K562 (cell line): Measurements from ENCODE around the gene GRB2. TPM values are rescaled to one million over a fixed set of nuclear protein-coding genes. Genes with fewer than 3 reads are reported as not detected.

Experiments
- BCOR ChIP-seq: fragments of 450-650 bp; IDR thresholded peaks from 2 replicates; pipeline ENCODE4 v1.6.1; 2016
- CBX8 ChIP-seq: fragments of 200-600 bp; sonication (generic); IDR thresholded peaks from 2 replicates; pipeline ENCODE4 v1.6.1; 2012; ENCODE audit warnings: borderline replicate concordance, mixed run types, low read depth, mild to moderate bottlenecking, moderate library complexity, mixed read lengths, low read length, control low read depth, inconsistent platforms; ENCODE audit not compliant: poor library complexity, severe bottlenecking; ENCODE audit errors: extremely low read depth
- CEBPB ChIP-seq: fragments of 450-650 bp; IDR thresholded peaks from 2 replicates; pipeline ENCODE4 v1.6.1; 2016; ENCODE audit warnings: missing genetic modification characterization, missing compliant biosample characterization
- CHD4 ChIP-seq: fragments of 200-600 bp; sonication (generic); IDR thresholded peaks from 3 replicates; pipeline ENCODE4 v1.6.1; 2012; ENCODE audit warnings: low read depth, mild to moderate bottlenecking, mixed read lengths, low read length, inconsistent platforms; ENCODE audit not compliant: insufficient read depth, insufficient replicate concordance, poor library complexity, severe bottlenecking
- CUX1 ChIP-seq: fragments of 200-800 bp; sonication (Bioruptor generic); IDR thresholded peaks from 2 replicates; pipeline ENCODE4 v1.6.1; 2016; ENCODE audit warnings: missing genetic modification characterization, missing compliant biosample characterization
- DLX4 ChIP-seq: fragments of 250-450 bp; sonication (Bioruptor Pico); IDR thresholded peaks from 2 replicates; pipeline ENCODE4 v1.6.1; 2021; ENCODE audit warnings: mild to moderate bottlenecking
- DMBX1 ChIP-seq: fragments of 250-450 bp; sonication (Bioruptor Pico); IDR thresholded peaks from 2 replicates; pipeline ENCODE4 v1.8.0; 2022; ENCODE audit warnings: inconsistent platforms, mild to moderate bottlenecking, moderate library complexity, borderline replicate concordance
- ID3 ChIP-seq, 2 experiments: fragments of 250-450 bp in 1 of 2; fragments of 450-650 bp in 1 of 2; sonication (Bioruptor Pico) in 1 of 2; IDR thresholded peaks; 2 replicates each; pipeline versions ENCODE4 v1.6.1 to v1.8.0; 2016 to 2021; ENCODE audit warnings: mild to moderate bottlenecking in 2 of 2, moderate library complexity in 2 of 2, missing compliant biosample characterization in 1 of 2, missing genetic modification characterization in 1 of 2
- MBD1 ChIP-seq: fragments of 250-450 bp; sonication (Bioruptor Pico); IDR thresholded peaks from 2 replicates; pipeline ENCODE4 v1.8.0; 2022; ENCODE audit warnings: inconsistent platforms
- MECOM ChIP-seq: fragments of 250-450 bp; sonication (Bioruptor Pico); IDR thresholded peaks from 2 replicates; pipeline ENCODE4 v1.8.0; 2022; ENCODE audit warnings: inconsistent platforms
- RBM25 ChIP-seq: fragments of 200-400 bp; formaldehyde crosslinking; IDR thresholded peaks from 2 replicates; pipeline ENCODE4 v1.6.1; 2018; ENCODE audit warnings: low read length, low read depth, moderate library complexity; ENCODE audit not compliant: severe bottlenecking
- RFX1 ChIP-seq: fragments of 450-650 bp; IDR thresholded peaks from 2 replicates; pipeline ENCODE4 v1.6.1; 2016; ENCODE audit warnings: mild to moderate bottlenecking, moderate library complexity
- RUNX1 ChIP-seq: sonication (generic); IDR thresholded peaks from 2 replicates; pipeline ENCODE4 v1.6.1; 2016; ENCODE audit warnings: antibody characterized with exemption, low read depth
- STAT5B ChIP-seq: fragments of 250-450 bp; sonication (Bioruptor Pico); IDR thresholded peaks from 2 replicates; pipeline ENCODE4 v1.8.0; 2021; ENCODE audit warnings: mild to moderate bottlenecking, inconsistent platforms
- TGIF2 ChIP-seq: sonication (generic); formaldehyde crosslinking; IDR thresholded peaks from 2 replicates; pipeline ENCODE4 v1.8.1; 2022; ENCODE audit warnings: mild to moderate bottlenecking, missing genetic modification reagents, moderate library complexity
- USF1 ChIP-seq: sonication (generic); formaldehyde crosslinking; IDR thresholded peaks from 2 replicates; pipeline ENCODE4 v1.9.0; 2022; ENCODE audit warnings: mild to moderate bottlenecking, missing genetic modification reagents
- ZBED1 ChIP-seq: IDR thresholded peaks from 2 replicates; pipeline ENCODE4 v1.6.1; 2014
- ZNF217 ChIP-seq: sonication (generic); formaldehyde crosslinking; IDR thresholded peaks from 2 replicates; pipeline ENCODE4 v1.8.0; 2022; ENCODE audit warnings: mild to moderate bottlenecking, missing genetic modification reagents
- ZNF384 ChIP-seq: IDR thresholded peaks from 2 replicates; pipeline ENCODE4 v1.6.1; 2012; ENCODE audit warnings: low read depth, low read length, improper control_type of control experiment
- ZNF589 ChIP-seq: fragments of 200-800 bp; sonication (Bioruptor generic); IDR thresholded peaks from 2 replicates; pipeline ENCODE4 v1.6.1; 2016; ENCODE audit warnings: low read depth, missing genetic modification characterization, missing compliant biosample characterization
- polyA plus RNA-seq, 8 experiments: library from polyadenylated mRNA; depleted of rRNA in 4 of 8; stranded (reverse) in 5 of 8; unstranded in 3 of 8; fragments of >200 nt; fragmentation: Nextera tagmentation in 2 of 8; fragmentation: Illumina TruSeq in 1 of 8; extraction: Ambion mirVana in 2 of 8; extraction: Trizol in 1 of 8; gene quantifications; 2 replicates each; pipeline versions ENCODE4 v1.2.1 to v1.2.3, GENCODE V29; 2011 to 2014; ENCODE audit warnings: inconsistent platforms in 1 of 8, missing spikeins in 1 of 8
- total RNA-seq, 7 experiments: library from RNA; depleted of rRNA in 6 of 7; stranded (reverse); fragments of >200 nt in 6 of 7; fragmentation: Illumina TruSeq in 2 of 7; extraction: Trizol in 2 of 7; gene quantifications; 2 replicates each; pipeline versions ENCODE4 v1.2.1 to v1.2.3, GENCODE V29; 2011 to 2021; ENCODE audit warnings: low replicate concordance in 1 of 7

GRB2 gene
- total and polyA plus RNA-seq, 9 of the 15 experiments (the other 6 are each of a cell fraction or from before 2014, with no cell fraction given): 57.2 to 136 (median 84.8) TPM

GRCh38 chr17:75289832-75290337, 115.6 kb downstream of the GRB2 start (continued):
- no peak for TF ChIP-seq ZNF589 (CRISPR knock-in tag)
- TF ChIP-seq CUX1 (CRISPR knock-in tag): no peak
- no peak for TF ChIP-seq CBX8
- TF ChIP-seq ZNF217 (CRISPR knock-in tag): no peak
- no peak for TF ChIP-seq ZBED1
- 0 out of 2 replicates have a peak, but pooled peaks have one; percentile 15 for TF ChIP-seq BCOR
- no peak for TF ChIP-seq USF1 (CRISPR knock-in tag)
- TF ChIP-seq MECOM: no peak
- no peak for TF ChIP-seq STAT5B (CRISPR knock-in tag)
- no peak for TF ChIP-seq TGIF2 (CRISPR knock-in tag)
- TF ChIP-seq ID3 (CRISPR knock-in tag; IDR thresholded peaks at IDR 0.05): no peak
- peak; percentile 13; the same call in 1 of the 2 replicates for TF ChIP-seq ID3 (tag; IDR thresholded peaks at IDR 0.05)
- peak; percentile 70 for TF ChIP-seq CEBPB (tag)
- TF ChIP-seq DLX4 (CRISPR knock-in tag): no peak
- no peak for TF ChIP-seq RBM25
- TF ChIP-seq RFX1: no peak
- 0 out of 2 replicates have a peak, but pooled peaks have one; percentile 36 for TF ChIP-seq DMBX1 (CRISPR knock-in tag)
- no peak for TF ChIP-seq RUNX1
- TF ChIP-seq MBD1: no peak
- TF ChIP-seq CHD4: no peak
- no peak for TF ChIP-seq ZNF384
